ENCODE measurements around the gene CHKB. TPM values are rescaled to one million over a fixed set of nuclear protein-coding genes. Genes with fewer than 3 reads are reported as not detected.

Gene CHKB
- total and polyA plus RNA-seq, 2 of the 4 experiments (the other 2 are of a cell fraction) = 8.1 to 36.9 TPM

GRCh38 chr22:50601669-50602337, 19.2 kb upstream of the CHKB start:
- Histone ChIP-seq H4K91ac (ENCODE audit: insufficient read depth, low read depth, low read length) (no peak overlapping the region), H2BK120ac (ENCODE audit: low read depth, low read length) (no peak overlapping the region), H3K36me3 (ENCODE audit: control insufficient read depth, insufficient read depth, low read length) (no peaks in the 10 kb centered on the region), H3K9ac (ENCODE audit: low read depth, low read length) (no peak overlapping the region), H4K8ac (ENCODE audit: low read depth in 2 of 2, low read length in 2 of 2) (no peak overlapping the region), H3K4me1 (ENCODE audit: control insufficient read depth, insufficient read depth, low read length) (no peaks in the 10 kb centered on the region), H3K4me2 (ENCODE audit: low read depth, low read length) (no peak overlapping the region), H2AK5ac (ENCODE audit: low read depth, low read length) (no peak overlapping the region), H2BK20ac (ENCODE audit: low read depth, low read length) (no peak overlapping the region), H4K20me1 (ENCODE audit: insufficient read depth, low read length) (peaks cover 10% of the 10 kb centered on the region), H3K56ac (ENCODE audit: extremely low read depth, insufficient read depth, low read length) (no peak overlapping the region), H2AK9ac (replicated peaks; ENCODE audit: low read depth, low read length, poor library complexity) (no peak overlapping the region), H2BK15ac (ENCODE audit: low read depth, low read length) (no peak overlapping the region), H3K14ac (replicated peaks; ENCODE audit: low read depth, low read length) (no peak overlapping the region), H3K4ac (ENCODE audit: low read depth, low read length) (no peak overlapping the region), H3K9me1 (ENCODE audit: insufficient read depth, low read length) (0 out of 2 replicates have a peak, but pooled peaks cover 6% of the 10 kb centered on the region), H3K27ac (ENCODE audit: insufficient read depth, low read length) (no peak overlapping the region), H3K27me3 (ENCODE audit: control insufficient read depth, insufficient read depth, low read length) (peaks cover 56% of the 10 kb centered on the region), H4K5ac (ENCODE audit: low read depth, low read length) (no peak overlapping the region), H3K23ac (ENCODE audit: low read depth, low read length) (no peak overlapping the region), H3K79me1 (ENCODE audit: low read depth in 1 of 2, low read length in 2 of 2) (no peaks in the 10 kb centered on the region), H3K9me3 (ENCODE audit: control insufficient read depth, insufficient read depth, low read length) (0 out of 2 replicates have a peak, but pooled peaks cover 2% of the 10 kb centered on the region), H2AFZ (replicated peaks; ENCODE audit: low read length, poor library complexity) (no peak overlapping the region), H2BK5ac (ENCODE audit: low read depth, low read length, poor library complexity, severe bottlenecking) (no peak overlapping the region), H3K4me3 (ENCODE audit: insufficient read depth, low read depth, low read length) (no peak overlapping the region), H3K18ac (ENCODE audit: low read depth, low read length) (no peak overlapping the region)
- ChIA-PET CTCF (no interaction called here), POLR2A (ENCODE audit: unreplicated experiment) (no interaction called here)
- ATAC-seq (ENCODE audit: low read depth) = no peak
- in situ Hi-C loops (cut with MboI; ENCODE audit: low sequenced_read_pairs) = no loop called here
- no peak for DNase-seq
- no TSS peak for BruUV-seq (replicated peaks)
- no CpG with 5 or more reads among the region's 12 CpGs for WGBS, 2 experiments (ENCODE audit: extremely low coverage in 2 of 2, insufficient read length in 1 of 2)
- intact Hi-C loops (cut with micrococcal nuclease) = no loop called here
- TF ChIP-seq FOS (IDR thresholded peaks at IDR 0.05; ENCODE audit: low read depth, low read length) (no peak), MXI1 (IDR thresholded peaks at IDR 0.05; ENCODE audit: borderline replicate concordance, low read depth, low read length) (no peak), RFX5 (IDR thresholded peaks at IDR 0.05; ENCODE audit: low read depth, low read length) (no peak), POLR2A (IDR thresholded peaks at IDR 0.05; ENCODE audit: low read depth, low read length) (no peak), USF2 (IDR thresholded peaks at IDR 0.05; ENCODE audit: low read depth, low read length) (no peak), NFE2L2 (IDR thresholded peaks at IDR 0.05; ENCODE audit: low read depth, low read length) (no peak), MAZ (IDR thresholded peaks at IDR 0.05; ENCODE audit: borderline replicate concordance, low read depth, low read length) (no peak), RAD21 (IDR thresholded peaks at IDR 0.05; ENCODE audit: low read length) (no peak), RCOR1 (IDR thresholded peaks at IDR 0.05; ENCODE audit: insufficient replicate concordance, low read length) (no peak)
- dilution Hi-C loops (cut with HindIII; ENCODE audit: low sequenced_read_pairs, unreplicated experiment) = no loop called here
